H9 (cell line): ENCODE results near the gene ADARB2. TPM values are rescaled to one million over a fixed set of nuclear protein-coding genes. Genes with fewer than 3 reads are reported as not detected.

ENCODE experiments used
- DNase-seq: peaks from one replicate; pipeline ENCODE4 v3.0.0-alpha.2; 2017
- H2AFZ ChIP-seq: one replicate; pipeline ENCODE4 v1.6.1; 2013; ENCODE audit warnings: mild to moderate bottlenecking, low read length, control low read depth, moderate library complexity
- H2AK5ac ChIP-seq: 2 replicates; pipeline ENCODE4 v1.6.1; 2013; ENCODE audit warnings: low read length, control low read depth, mixed read lengths; ENCODE audit not compliant: insufficient read length
- H2BK120ac ChIP-seq: one replicate; pipeline ENCODE4 v1.6.1; 2013; ENCODE audit warnings: low read depth, mild to moderate bottlenecking, low read length, control low read depth, inconsistent platforms; ENCODE audit not compliant: poor library complexity, severe bottlenecking
- H2BK12ac ChIP-seq: 2 replicates; pipeline ENCODE4 v1.6.1; 2013; ENCODE audit warnings: low read length, control low read depth, mixed read lengths, low read depth; ENCODE audit not compliant: insufficient read length
- H2BK15ac ChIP-seq: 2 replicates; pipeline ENCODE4 v1.6.1; 2013; ENCODE audit warnings: low read depth, low read length, control low read depth
- H2BK20ac ChIP-seq: one replicate; pipeline ENCODE4 v1.6.1; 2013; ENCODE audit warnings: low read depth, mild to moderate bottlenecking, low read length, control low read depth, inconsistent platforms; ENCODE audit not compliant: poor library complexity, severe bottlenecking
- H2BK5ac ChIP-seq: 2 replicates; pipeline ENCODE4 v1.6.1; 2013; ENCODE audit warnings: low read length, control low read depth, mixed read lengths; ENCODE audit not compliant: insufficient read length
- H3K14ac ChIP-seq: 2 replicates; pipeline ENCODE4 v1.6.1; 2013; ENCODE audit warnings: low read length, control low read depth; ENCODE audit not compliant: insufficient read depth
- H3K18ac ChIP-seq: 2 replicates; pipeline ENCODE4 v1.6.1; 2013; ENCODE audit warnings: low read depth, mild to moderate bottlenecking, mixed read lengths, low read length, control low read depth; ENCODE audit not compliant: insufficient read length
- H3K23ac ChIP-seq: 2 replicates; pipeline ENCODE4 v1.6.1; 2013; ENCODE audit warnings: low read length, control low read depth, mixed read lengths, low read depth; ENCODE audit not compliant: insufficient read length
- H3K23me2 ChIP-seq: 2 replicates; pipeline ENCODE4 v1.6.1; 2013; ENCODE audit warnings: low read depth, mild to moderate bottlenecking, mixed read lengths, low read length, control low read depth; ENCODE audit not compliant: insufficient read length, poor library complexity, severe bottlenecking
- H3K27ac ChIP-seq: 2 replicates; pipeline ENCODE4 v1.5.1; 2013; ENCODE audit warnings: low read length, control low read depth, mixed read lengths, low read depth; ENCODE audit not compliant: insufficient read length
- H3K27me3 ChIP-seq: 2 replicates; pipeline ENCODE4 v1.6.1; 2013; ENCODE audit warnings: low read length, control low read depth, inconsistent platforms; ENCODE audit not compliant: insufficient read depth
- H3K4ac ChIP-seq: 2 replicates; pipeline ENCODE4 v1.6.1; 2013; ENCODE audit warnings: low read depth, mild to moderate bottlenecking, control low read depth, inconsistent platforms, low read length, moderate library complexity
- H3K4me1 ChIP-seq: 2 replicates; pipeline ENCODE4 v1.6.1; 2013; ENCODE audit warnings: low read length, control low read depth, inconsistent platforms; ENCODE audit not compliant: insufficient read depth
- H3K4me2 ChIP-seq: 2 replicates; pipeline ENCODE4 v1.6.1; 2013; ENCODE audit warnings: low read length, control low read depth, mixed read lengths; ENCODE audit not compliant: insufficient read length, insufficient read depth
- H3K56ac ChIP-seq: 2 replicates; pipeline ENCODE4 v1.6.1; 2013; ENCODE audit warnings: low read depth, mild to moderate bottlenecking, mixed read lengths, low read length, control low read depth; ENCODE audit not compliant: insufficient read length
- H3K79me1 ChIP-seq: 2 replicates; pipeline ENCODE4 v1.6.1; 2013; ENCODE audit warnings: low read depth, mild to moderate bottlenecking, moderate library complexity, low read length, control low read depth, inconsistent platforms; ENCODE audit not compliant: insufficient read depth, poor library complexity, severe bottlenecking
- H3K79me2 ChIP-seq: 2 replicates; pipeline ENCODE4 v1.6.1; 2013; ENCODE audit warnings: low read length, control low read depth, inconsistent platforms; ENCODE audit not compliant: insufficient read depth
- H3K9ac ChIP-seq: 2 replicates; pipeline ENCODE4 v1.6.1; 2013; ENCODE audit warnings: low read length, control low read depth, mixed read lengths; ENCODE audit not compliant: insufficient read length; ENCODE audit errors: extremely low read depth
- H3K9me3 ChIP-seq: one replicate; pipeline ENCODE4 v1.6.1; 2013; ENCODE audit warnings: low read depth, low read length, inconsistent platforms; ENCODE audit not compliant: control insufficient read depth
- H3T11ph ChIP-seq: one replicate; pipeline ENCODE4 v1.6.1; 2013; ENCODE audit warnings: mild to moderate bottlenecking, low read length, control low read depth, inconsistent platforms
- H4K20me1 ChIP-seq: one replicate; pipeline ENCODE4 v1.6.1; 2013; ENCODE audit not compliant: control insufficient read depth, insufficient read length, insufficient read depth
- H4K5ac ChIP-seq: 2 replicates; pipeline ENCODE4 v1.6.1; 2013; ENCODE audit warnings: low read depth, mild to moderate bottlenecking, mixed read lengths, low read length, control low read depth; ENCODE audit not compliant: insufficient read length
- H4K8ac ChIP-seq: replicated peaks from 2 replicates; pipeline ENCODE4 v1.6.1; 2013; ENCODE audit warnings: low read length, control low read depth, mixed read lengths, low read depth; ENCODE audit not compliant: insufficient read length
- H4K91ac ChIP-seq: 2 replicates; pipeline ENCODE4 v1.6.1; 2013; ENCODE audit warnings: low read depth, mild to moderate bottlenecking, moderate library complexity, mixed read lengths, low read length, control low read depth; ENCODE audit not compliant: insufficient read length
- H3K27ac Mint-ChIP-seq, 3 experiments: 2 replicates in 2 of 3; 3 replicates in 1 of 3; pipeline ENCODE4 v1.8.0; 2020 to 2021; ENCODE audit warnings: mixed read lengths in 3 of 3, mild to moderate bottlenecking in 1 of 3, moderate library complexity in 1 of 3
- H3K27me3 Mint-ChIP-seq: 2 replicates; pipeline ENCODE4 v1.8.0; 2021; ENCODE audit warnings: low read depth, mild to moderate bottlenecking, moderate library complexity, mixed read lengths
- H3K36me3 Mint-ChIP-seq, 3 experiments: 2 replicates in 2 of 3; 3 replicates in 1 of 3; pipeline ENCODE4 v1.8.0; 2020 to 2021; ENCODE audit warnings: low read depth in 3 of 3, mixed read lengths in 3 of 3; ENCODE audit not compliant: insufficient read depth in 1 of 3
- H3K4me1 Mint-ChIP-seq, 2 experiments: 2 replicates each; pipeline ENCODE4 v1.8.0; 2020; ENCODE audit warnings: mixed read lengths in 2 of 2
- H3K4me3 Mint-ChIP-seq, 2 experiments: 2 replicates in 1 of 2; 3 replicates in 1 of 2; pipeline ENCODE4 v1.8.0; 2020 to 2021; ENCODE audit warnings: mild to moderate bottlenecking in 2 of 2, mixed read lengths in 2 of 2, moderate library complexity in 1 of 2
- H3K9me3 Mint-ChIP-seq, 2 experiments: 2 replicates in 1 of 2; 3 replicates in 1 of 2; pipeline ENCODE4 v1.8.0; 2020; ENCODE audit warnings: mild to moderate bottlenecking in 2 of 2, mixed read lengths in 2 of 2, moderate library complexity in 1 of 2
- WGBS: extraction: QIAGEN DNeasy Blood & Tissue Kit; methylation state at CpG from one replicate; pipeline ENCODE4 v1.1.7; 2013; ENCODE audit warnings: missing lambda C conversion rate, low lambda C conversion rate, mixed read lengths; ENCODE audit not compliant: insufficient read length; ENCODE audit errors: extremely low coverage; 5-methylcytosine and 5-hydroxymethylcytosine counted together
- total RNA-seq: library from RNA; stranded (reverse); gene quantifications from 2 replicates; pipeline ENCODE4 v1.2.1, GENCODE V29; 2021
- TF ChIP-seq, protein P1 (sequence below): fragments of 200-600 bp; sonication (generic); conservative IDR thresholded peaks from 3 replicates; pipeline ENCODE4 v1.8.0; 2021; ENCODE audit warnings: antibody characterized with exemption, mild to moderate bottlenecking

ADARB2 gene
- total RNA-seq, 1 experiment from 2014 or later = 0.87 TPM

DNA sequence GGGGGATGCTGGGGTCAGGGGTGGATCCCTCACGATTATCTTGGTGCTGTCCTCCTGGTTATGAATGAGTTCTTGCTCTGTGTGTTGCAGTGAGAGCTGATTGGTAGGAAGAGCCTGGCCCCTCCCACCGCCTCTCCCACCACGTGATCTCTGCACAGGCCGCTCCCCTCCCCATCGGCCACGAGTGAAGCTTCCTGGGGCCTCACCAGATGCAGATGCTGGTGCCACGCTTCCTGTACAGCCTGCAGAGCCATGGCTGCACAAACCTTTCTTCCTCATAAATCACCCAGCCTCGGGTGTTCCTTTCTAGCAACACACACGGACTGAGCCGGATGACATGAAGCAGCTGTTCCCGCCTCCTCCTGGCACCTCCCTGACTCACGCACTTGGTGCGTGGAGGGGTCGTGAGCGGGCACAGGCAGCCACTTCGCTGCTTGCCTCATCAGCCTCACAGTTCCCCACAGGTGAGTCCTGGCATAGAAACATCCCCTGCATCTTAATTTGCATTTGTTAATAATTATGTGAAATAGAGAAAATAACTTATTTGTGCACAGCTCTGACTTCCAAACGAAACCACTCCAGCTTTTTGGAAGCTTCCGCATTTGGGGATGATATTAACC lies 210.8 kb downstream of the ADARB2 start:
- peak overlapping the region in 1 of 2 experiments; percentile 38; a peak in 2 of 5 replicates for H3K4me3 Mint-ChIP-seq
- Histone ChIP-seq H3K4me1 (peaks cover 8% of the 10 kb centered on the region), H2AK5ac (no peak overlapping the region), H4K91ac (no peak overlapping the region), H2BK15ac (no peak overlapping the region), H3T11ph (no peak overlapping the region), H3K79me2 (no peaks in the 10 kb centered on the region), H2AFZ (no peak overlapping the region), H3K27ac (no peak overlapping the region), H3K56ac (no peak overlapping the region), H2BK12ac (no peak overlapping the region), H4K20me1 (peaks cover 3% of the 10 kb centered on the region), H3K18ac (no peak overlapping the region), H3K79me1 (no peaks in the 10 kb centered on the region), H3K23me2 (no peaks in the 10 kb centered on the region), H3K4ac (no peak overlapping the region), H3K9ac (no peak overlapping the region), H2BK20ac (no peak overlapping the region), H3K4me2 (no peak overlapping the region), H2BK120ac (no peak overlapping the region), H3K9me3 (no peaks in the 10 kb centered on the region), H4K8ac (no peak overlapping the region), H3K14ac (no peak overlapping the region), H3K27me3 (no peaks in the 10 kb centered on the region), H3K23ac (no peak overlapping the region), H4K5ac (no peak overlapping the region), H2BK5ac (no peak overlapping the region)
- H3K27ac Mint-ChIP-seq = no peak overlapping the region
- peaks cover 11% of the 10 kb centered on the region for H3K27me3 Mint-ChIP-seq
- H3K9me3 Mint-ChIP-seq = no peaks in the 10 kb centered on the region
- TF ChIP-seq, protein P1, sequence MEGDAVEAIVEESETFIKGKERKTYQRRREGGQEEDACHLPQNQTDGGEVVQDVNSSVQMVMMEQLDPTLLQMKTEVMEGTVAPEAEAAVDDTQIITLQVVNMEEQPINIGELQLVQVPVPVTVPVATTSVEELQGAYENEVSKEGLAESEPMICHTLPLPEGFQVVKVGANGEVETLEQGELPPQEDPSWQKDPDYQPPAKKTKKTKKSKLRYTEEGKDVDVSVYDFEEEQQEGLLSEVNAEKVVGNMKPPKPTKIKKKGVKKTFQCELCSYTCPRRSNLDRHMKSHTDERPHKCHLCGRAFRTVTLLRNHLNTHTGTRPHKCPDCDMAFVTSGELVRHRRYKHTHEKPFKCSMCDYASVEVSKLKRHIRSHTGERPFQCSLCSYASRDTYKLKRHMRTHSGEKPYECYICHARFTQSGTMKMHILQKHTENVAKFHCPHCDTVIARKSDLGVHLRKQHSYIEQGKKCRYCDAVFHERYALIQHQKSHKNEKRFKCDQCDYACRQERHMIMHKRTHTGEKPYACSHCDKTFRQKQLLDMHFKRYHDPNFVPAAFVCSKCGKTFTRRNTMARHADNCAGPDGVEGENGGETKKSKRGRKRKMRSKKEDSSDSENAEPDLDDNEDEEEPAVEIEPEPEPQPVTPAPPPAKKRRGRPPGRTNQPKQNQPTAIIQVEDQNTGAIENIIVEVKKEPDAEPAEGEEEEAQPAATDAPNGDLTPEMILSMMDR = no peak
- no CpG with 5 or more reads among the region's 18 CpGs for WGBS
- H3K36me3 Mint-ChIP-seq = no peaks in the 10 kb centered on the region; a peak in 3 of 7 replicates
- no peak for DNase-seq
- peaks cover 34 to 40% of the 10 kb centered on the region in 2 experiments for H3K4me1 Mint-ChIP-seq
